Stimulated activated CD4-positive, alpha-beta T cell treated with anti-CD3 and anti-CD28 coated beads, Interleukin-12 subunit alpha, Interleukin-12 subunit beta, amount 100 ng/mL, for 48 hours (primary cell): ENCODE results near the gene ADAMTS12.

Experiments
- DNase-seq, 3 donors: peaks; one replicate each; pipeline ENCODE4 v3.0.0-alpha.2; 2020; ENCODE audit warnings: low read depth in 2 of 3, low spot score in 1 of 3

ADAMTS12 gene

GRCh38 chr5:33715661-33716060, 176.1 kb downstream of the ADAMTS12 start:
- no peak for DNase-seq

DNA sequence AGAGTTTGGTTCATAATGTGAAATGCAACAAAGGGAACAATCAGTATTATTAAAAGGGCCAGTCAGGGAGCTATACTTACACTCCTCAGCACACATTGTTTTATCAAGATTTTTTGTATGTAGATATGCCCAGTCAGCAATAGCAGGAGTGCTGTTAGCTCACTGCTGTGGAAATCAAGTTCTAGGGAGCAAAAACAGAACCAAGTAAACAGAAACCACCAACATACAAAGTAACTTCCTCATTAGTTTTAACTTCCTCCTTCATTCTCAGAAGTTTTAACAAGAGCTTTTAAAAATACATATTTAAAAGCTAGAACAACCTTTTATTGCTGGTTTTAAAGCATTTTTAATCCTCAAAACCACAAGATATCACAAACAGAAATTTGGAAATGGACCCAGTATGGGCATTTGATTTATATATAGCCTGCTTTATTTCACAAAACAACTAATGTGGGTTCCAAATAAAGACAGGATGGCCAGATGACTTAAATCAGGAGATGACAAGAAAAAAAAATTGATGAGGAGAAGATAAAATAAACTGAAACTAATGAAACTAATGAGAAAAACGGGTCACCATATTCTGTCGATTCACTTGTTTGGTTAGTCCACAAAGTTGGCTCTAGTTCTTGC, 178.5 kb downstream of the ADAMTS12 start:
- no peak for DNase-seq

GRCh38 chr5:33712664-33713063, 179.1 kb downstream of the ADAMTS12 start:
- no peak for DNase-seq

DNA sequence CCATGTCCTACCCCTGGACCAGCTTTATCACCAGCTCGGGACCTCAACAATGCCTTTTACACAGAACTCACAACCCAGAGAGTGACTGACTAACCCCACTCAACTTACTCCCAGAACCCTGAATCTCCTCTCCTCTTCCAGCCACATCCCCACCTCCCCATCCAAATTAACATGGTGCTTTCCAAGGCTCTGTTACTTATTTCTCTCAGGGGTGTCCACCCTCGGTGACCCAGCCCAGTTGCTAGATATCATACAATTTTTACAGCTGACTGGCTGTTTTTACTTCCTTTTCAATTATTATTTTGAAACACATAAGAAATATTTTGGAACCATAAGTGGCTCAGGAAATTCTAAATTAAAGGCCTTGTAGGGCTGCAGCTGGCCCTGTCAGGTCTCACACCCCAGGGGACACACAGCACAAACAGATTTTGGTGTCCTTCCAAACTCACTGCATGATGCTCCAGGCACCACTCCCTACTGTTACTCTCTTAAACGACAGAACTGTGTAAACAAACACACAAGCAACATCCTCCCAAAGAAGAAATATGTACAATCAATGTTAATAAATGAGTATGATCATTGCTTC, 180.6 kb downstream of the ADAMTS12 start:
- no peak for DNase-seq

GRCh38 chr5:33702867-33703266, 188.9 kb downstream of the ADAMTS12 start:
- DNase-seq: no peak

DNA sequence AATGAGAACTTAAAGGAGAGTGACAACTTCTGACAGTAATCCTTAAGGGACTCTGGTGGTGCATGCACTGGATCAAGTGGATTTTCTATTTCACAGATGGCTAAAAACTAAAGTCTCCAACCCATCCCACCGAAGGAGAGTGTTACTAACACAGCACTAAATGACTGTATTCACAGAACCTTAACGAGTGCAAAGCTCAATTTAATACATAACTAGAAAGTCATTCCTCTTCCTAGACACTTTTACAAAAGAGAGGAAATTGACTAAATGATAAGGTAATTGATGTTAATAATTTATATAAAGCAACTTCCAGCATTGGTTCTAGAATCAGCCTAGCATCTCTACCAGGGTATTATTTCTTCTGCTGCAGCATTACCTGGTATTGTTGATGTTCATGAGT, 189.8 kb downstream of the ADAMTS12 start:
- no peak for DNase-seq

DNA sequence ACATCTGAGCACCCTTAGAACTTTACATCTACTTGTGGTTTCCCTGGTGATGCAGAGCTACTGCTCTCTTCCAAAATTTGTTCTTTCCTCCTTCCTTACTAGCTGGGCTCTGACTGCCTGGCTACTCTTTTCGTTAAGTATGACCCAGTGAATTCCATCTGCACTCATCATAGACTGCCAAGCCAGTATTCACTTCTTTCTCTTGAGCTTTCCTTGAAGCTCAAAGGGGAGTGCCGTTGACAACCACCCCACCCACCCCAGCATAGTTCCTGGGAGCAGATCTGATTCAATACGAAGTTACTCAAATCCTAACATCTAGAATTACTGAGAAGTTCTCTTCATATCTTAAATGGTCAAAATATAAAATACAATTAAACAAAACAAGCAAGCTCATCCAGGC, 190.5 kb downstream of the ADAMTS12 start:
- no peak for DNase-seq

DNA sequence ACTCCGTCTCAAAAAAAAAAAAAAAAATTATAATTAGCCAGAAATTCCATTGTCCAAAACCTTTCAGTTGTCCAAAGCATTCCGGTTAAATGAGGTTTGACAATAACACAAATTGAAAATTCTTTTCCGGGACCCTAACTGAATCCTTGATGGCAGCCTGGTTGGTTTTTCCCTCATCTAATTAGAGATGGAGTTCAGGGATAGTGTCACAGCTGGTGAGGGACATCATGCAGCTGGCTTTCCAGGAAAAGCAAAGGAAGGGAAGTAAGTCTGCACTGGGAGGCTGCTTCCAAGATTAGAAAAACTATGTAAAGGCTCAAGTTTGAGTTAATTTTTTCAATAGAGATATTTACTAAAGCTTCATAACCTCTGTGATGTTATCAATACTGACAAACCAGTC, 195.4 kb downstream of the ADAMTS12 start:
- no peak for DNase-seq

GRCh38 chr5:33692980-33693379, 198.8 kb downstream of the ADAMTS12 start:
- no peak for DNase-seq

DNA sequence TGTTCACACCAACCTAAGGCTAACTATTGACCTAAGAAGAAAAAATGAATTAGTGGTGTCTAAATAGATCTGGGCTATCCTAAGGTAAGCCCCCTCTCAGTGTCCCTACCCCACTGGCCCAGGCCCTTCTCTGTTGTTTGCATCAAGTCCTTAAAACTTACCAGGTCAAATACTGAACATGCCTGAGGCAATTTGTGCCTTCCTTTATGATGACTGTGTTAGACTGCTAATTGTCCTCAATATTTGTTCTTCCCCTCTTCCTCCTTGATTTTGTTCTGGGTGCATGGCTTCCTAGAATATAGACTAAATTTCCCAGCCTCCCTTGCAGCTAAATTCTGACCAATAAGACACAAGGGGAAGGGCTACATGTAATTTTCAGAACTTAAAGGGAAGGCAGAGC, 199.9 kb downstream of the ADAMTS12 start:
- DNase-seq: no peak

- no peak for DNase-seq
Measured at GRCh38 chr5:33690374-33691135, 201.2 kb downstream of the ADAMTS12 start.

DNA sequence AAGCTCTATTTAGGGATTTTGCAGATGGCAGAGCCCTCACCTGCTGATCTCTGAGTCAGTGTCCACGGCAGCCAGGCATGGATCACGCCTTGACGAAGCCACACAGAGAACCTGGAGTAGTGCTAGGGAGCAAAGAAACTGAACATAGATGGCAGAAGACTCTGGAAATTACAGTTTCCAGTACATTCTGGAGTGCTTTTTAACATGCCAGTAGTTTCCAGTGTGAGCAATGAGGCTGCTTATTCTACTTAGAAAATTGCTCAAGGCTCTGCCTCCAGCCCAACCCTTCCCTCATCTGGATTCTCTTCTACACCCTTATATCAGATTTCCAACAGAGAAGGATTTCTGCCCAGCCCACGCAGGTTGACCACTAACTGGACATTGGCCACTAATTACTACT, 203.3 kb downstream of the ADAMTS12 start:
- DNase-seq: no peak

GRCh38 chr5:33688066-33688465, 203.7 kb downstream of the ADAMTS12 start:
- no peak for DNase-seq

DNA sequence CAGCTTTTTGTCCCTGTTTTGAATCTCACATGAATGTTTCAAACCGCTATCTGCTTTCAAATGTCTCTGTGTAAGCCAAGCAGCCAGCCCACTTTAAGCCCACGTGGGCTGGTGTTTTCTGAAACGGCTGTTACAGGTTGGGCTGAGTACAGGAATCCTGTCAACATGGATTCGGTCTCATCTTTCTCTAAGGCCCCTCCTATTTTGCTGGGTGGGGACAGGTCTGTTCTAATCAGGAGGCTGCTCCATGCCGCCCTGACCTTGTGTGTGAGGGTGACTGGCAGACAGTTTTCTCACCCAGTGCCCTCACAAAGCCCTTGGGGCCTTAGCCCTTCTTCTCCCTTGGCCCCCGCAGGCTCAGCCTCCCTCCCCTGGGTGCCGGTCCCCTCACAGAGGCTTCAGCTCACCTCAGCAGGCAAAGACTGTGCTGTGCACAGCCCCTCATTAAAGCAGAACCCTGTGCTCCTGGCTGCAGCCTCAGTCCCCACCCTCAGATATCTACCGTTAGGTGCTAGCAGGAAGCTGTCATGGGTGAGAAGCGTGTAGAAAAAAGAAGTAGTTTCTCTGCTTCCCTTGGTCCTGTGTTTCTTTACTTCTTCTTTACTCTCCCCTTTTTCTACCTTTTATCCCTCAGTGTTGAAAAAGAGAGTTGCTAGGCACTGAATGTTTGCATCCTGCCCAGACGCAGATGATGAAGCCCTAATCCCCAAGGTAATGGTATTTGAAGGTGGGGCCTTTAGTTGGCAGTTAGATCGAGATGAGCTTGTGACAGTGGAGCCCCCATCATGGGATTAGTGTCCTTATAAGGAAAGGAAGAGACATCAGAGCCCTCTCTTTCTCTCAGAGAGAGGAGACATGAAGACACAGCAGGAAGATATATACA, 205.7 kb downstream of the ADAMTS12 start:
- no peak for DNase-seq

DNA sequence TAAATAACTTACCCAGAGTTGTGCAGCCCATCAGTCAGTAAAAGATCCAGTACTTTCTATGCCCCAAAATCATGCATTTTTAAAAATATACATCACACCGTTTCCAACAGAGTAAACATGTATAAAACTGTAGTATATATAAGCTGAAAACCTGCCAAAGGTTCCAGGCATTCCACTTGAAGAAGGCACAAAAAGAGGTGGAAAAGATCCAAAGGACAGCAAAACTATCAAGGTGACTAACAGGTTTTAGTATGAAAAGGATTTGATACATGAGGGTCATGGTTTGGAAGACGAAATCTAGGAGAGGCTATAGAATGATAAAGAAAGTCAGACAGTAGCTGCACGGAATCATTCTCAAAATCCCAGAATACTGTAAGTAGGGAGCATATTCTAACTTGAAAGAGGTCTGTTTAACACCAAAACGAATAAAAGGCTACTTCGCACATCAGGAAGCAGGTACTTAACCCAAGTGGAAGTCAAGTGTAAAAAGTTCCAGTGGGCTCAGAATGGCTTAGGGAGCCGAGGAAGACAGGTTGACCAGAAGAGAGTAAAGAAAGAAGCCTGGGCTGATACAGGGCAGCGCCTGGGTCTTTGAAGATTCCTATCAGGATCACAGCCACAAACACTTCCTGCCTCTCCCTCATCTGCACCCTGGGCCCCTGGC, 207.2 kb downstream of the ADAMTS12 start:
- DNase-seq: no peak

DNA sequence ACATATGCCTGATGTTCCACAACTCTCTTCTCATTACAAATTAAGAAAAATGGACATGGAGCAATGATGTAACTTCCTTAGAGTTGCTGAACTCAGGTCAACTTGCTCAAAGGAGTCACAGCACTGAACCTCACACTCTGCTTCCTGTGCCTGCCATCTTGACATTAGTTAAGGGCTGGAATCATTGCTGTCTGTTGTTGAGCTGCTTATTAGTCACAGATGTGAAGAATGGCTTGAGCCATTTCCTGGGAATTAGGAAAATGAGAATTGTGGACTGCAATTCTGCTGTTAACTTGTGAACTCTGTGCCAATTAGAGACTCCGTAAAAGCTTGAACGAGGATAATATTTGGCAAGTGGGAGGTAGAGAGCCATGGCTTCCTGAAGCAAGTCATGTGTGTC, 212.0 kb downstream of the ADAMTS12 start:
- no peak for DNase-seq

- DNase-seq: no peak
Measured at GRCh38 chr5:33675958-33676464, 215.8 kb downstream of the ADAMTS12 start.

DNA sequence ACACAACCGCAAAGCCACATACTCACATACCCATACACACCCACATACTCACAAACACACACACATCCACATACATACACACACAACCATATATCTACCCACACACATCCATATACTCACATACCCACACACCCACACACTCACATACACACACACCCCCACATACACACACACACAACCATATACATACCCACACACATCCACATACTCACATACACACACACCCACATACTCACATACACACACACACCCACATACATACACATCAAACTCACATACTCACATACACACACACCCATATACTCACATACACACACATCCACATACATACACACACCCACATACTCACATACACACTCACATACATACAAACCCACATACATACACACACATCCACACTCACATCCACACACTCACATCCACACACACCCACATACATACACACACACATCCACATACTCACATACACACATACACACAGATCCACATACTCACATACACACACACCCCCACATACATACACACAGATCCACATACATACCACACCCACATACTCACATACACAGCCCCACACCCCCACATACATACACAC, 220.0 kb downstream of the ADAMTS12 start:
- DNase-seq: no peak

- DNase-seq: no peak
Measured at GRCh38 chr5:33662722-33663427, 228.9 kb downstream of the ADAMTS12 start.
